ENCODE results near the gene NFATC1. TPM values are rescaled to one million over a fixed set of nuclear protein-coding genes. Genes with fewer than 3 reads are reported as not detected.

The NFATC1 gene
- total RNA-seq, 6 experiments from 2014 or later = 0.57 to 2.0 (median 0.89) TPM

GRCh38 chr18:79528316-79528695, 132.6 kb downstream of the NFATC1 start:
- Mint-ChIP-seq H3K9me3 (no peaks in the 10 kb centered on the region), H3K27me3 (ENCODE audit: insufficient read depth) (peaks cover 5% of the 10 kb centered on the region), H3K36me3 (ENCODE audit: low read depth) (no peaks in the 10 kb centered on the region), H3K4me1 (ENCODE audit: low read depth) (no peaks in the 10 kb centered on the region), H3K27ac (no peak overlapping the region), H3K4me3 (no peak overlapping the region)
- DNase-seq = no peak
- no peak for TF ChIP-seq CTCF (IDR thresholded peaks at IDR 0.05)

GRCh38 chr18:79528846-79529245, 133.1 kb downstream of the NFATC1 start:
- H3K9me3 Mint-ChIP-seq = no peaks in the 10 kb centered on the region
- TF ChIP-seq CTCF (IDR thresholded peaks at IDR 0.05) = peak; percentile 91
- no peaks in the 10 kb centered on the region for H3K36me3 Mint-ChIP-seq (ENCODE audit: low read depth)
- no peaks in the 10 kb centered on the region for H3K4me1 Mint-ChIP-seq (ENCODE audit: low read depth)
- peaks cover 5% of the 10 kb centered on the region for H3K27me3 Mint-ChIP-seq (ENCODE audit: insufficient read depth)
- no peak overlapping the region for H3K27ac Mint-ChIP-seq
- H3K4me3 Mint-ChIP-seq = no peak overlapping the region
- peak; percentile 42 for DNase-seq

GRCh38 chr18:79529296-79529695, 133.6 kb downstream of the NFATC1 start:
- DNase-seq = no peak
- Mint-ChIP-seq H3K9me3 (no peaks in the 10 kb centered on the region), H3K27ac (no peak overlapping the region), H3K4me3 (no peak overlapping the region), H3K4me1 (ENCODE audit: low read depth) (no peaks in the 10 kb centered on the region), H3K36me3 (ENCODE audit: low read depth) (no peaks in the 10 kb centered on the region), H3K27me3 (ENCODE audit: insufficient read depth) (peaks cover 8% of the 10 kb centered on the region)
- no peak for TF ChIP-seq CTCF (IDR thresholded peaks at IDR 0.05)

GRCh38 chr18:79529991-79530390, 134.3 kb downstream of the NFATC1 start:
- Mint-ChIP-seq H3K4me1 (ENCODE audit: low read depth) (no peaks in the 10 kb centered on the region), H3K36me3 (ENCODE audit: low read depth) (no peaks in the 10 kb centered on the region), H3K9me3 (no peaks in the 10 kb centered on the region), H3K4me3 (no peak overlapping the region), H3K27me3 (ENCODE audit: insufficient read depth) (peaks cover 13% of the 10 kb centered on the region), H3K27ac (no peak overlapping the region)
- no peak for DNase-seq
- no peak for TF ChIP-seq CTCF (IDR thresholded peaks at IDR 0.05)

GRCh38 chr18:79530821-79531220, 135.1 kb downstream of the NFATC1 start:
- Mint-ChIP-seq H3K36me3 (ENCODE audit: low read depth) (no peaks in the 10 kb centered on the region), H3K27ac (no peak overlapping the region), H3K27me3 (ENCODE audit: insufficient read depth) (peaks cover 21% of the 10 kb centered on the region), H3K4me1 (ENCODE audit: low read depth) (no peaks in the 10 kb centered on the region), H3K9me3 (no peaks in the 10 kb centered on the region), H3K4me3 (no peak overlapping the region)
- DNase-seq = no peak
- TF ChIP-seq CTCF (IDR thresholded peaks at IDR 0.05) = no peak

GRCh38 chr18:79531386-79531785, 135.7 kb downstream of the NFATC1 start:
- Mint-ChIP-seq H3K4me1 (ENCODE audit: low read depth) (no peaks in the 10 kb centered on the region), H3K27me3 (ENCODE audit: insufficient read depth) (peaks cover 23% of the 10 kb centered on the region), H3K36me3 (ENCODE audit: low read depth) (no peaks in the 10 kb centered on the region), H3K4me3 (no peak overlapping the region), H3K27ac (no peak overlapping the region), H3K9me3 (no peaks in the 10 kb centered on the region)
- TF ChIP-seq CTCF (IDR thresholded peaks at IDR 0.05) = no peak
- DNase-seq = no peak

All from HFFc6 (cell line).